Heart right ventricle (tissue), 16 donors: ENCODE measurements around the gene SSTR4. TPM values are rescaled to one million over a fixed set of nuclear protein-coding genes. Genes with fewer than 3 reads are reported as not detected.

Source experiments
- ATAC-seq, 8 donors: fragments of 200-7000 bp; cut with Tn5 transposase; one replicate each; pipeline ENCODE4 v1.9.1; 2020; ENCODE audit warnings: mild to moderate bottlenecking in 8 of 8, moderate library complexity in 8 of 8, moderate number of reproducible peaks in 1 of 8
- DNase-seq, 2 donors: peaks; one replicate each; pipeline ENCODE4 v3.0.0-alpha.2; 2020
- H3K27ac ChIP-seq, 10 donors: fragments of 200-600 bp; sonication (generic) in 2 of 10; one replicate each; pipeline versions ENCODE4 v1.5.0 to v1.8.0; 2020 to 2022; ENCODE audit warnings: mild to moderate bottlenecking in 3 of 10
- H3K27me3 ChIP-seq, 7 donors: fragments of 200-600 bp; one replicate each; pipeline ENCODE4 v1.8.0; 2021 to 2022; ENCODE audit warnings: mild to moderate bottlenecking in 2 of 7
- H3K36me3 ChIP-seq, 9 donors: fragments of 200-600 bp; sonication (generic) in 1 of 9; one replicate each; pipeline versions ENCODE4 v1.5.0 to v1.8.0; 2020 to 2022; ENCODE audit warnings: mild to moderate bottlenecking in 2 of 9
- H3K4me1 ChIP-seq, 9 donors: fragments of 200-600 bp; sonication (generic) in 1 of 9; one replicate each; pipeline versions ENCODE4 v1.5.0 to v1.8.0; 2020 to 2022; ENCODE audit warnings: mild to moderate bottlenecking in 4 of 9
- H3K4me3 ChIP-seq, 10 donors: fragments of 200-600 bp; sonication (generic) in 2 of 10; one replicate each; pipeline versions ENCODE4 v1.5.0 to v1.8.0; 2020 to 2022; ENCODE audit warnings: mild to moderate bottlenecking in 7 of 10, moderate library complexity in 2 of 10
- H3K9me3 ChIP-seq, 11 donors: fragments of 200-600 bp in 10 of 11; sonication (generic) in 2 of 11; one replicate each; pipeline versions ENCODE4 v1.5.0 to v1.8.0; 2013 to 2022; ENCODE audit warnings: mild to moderate bottlenecking in 2 of 11, control low read depth in 1 of 11, moderate library complexity in 1 of 11
- WGBS, 2 donors: extraction: QIAGEN DNeasy Blood & Tissue Kit; methylation state at CpG; one replicate each; pipeline ENCODE4 v1.1.7; 2013; ENCODE audit warnings: inconsistent platforms in 1 of 2; 5-methylcytosine and 5-hydroxymethylcytosine counted together
- intact Hi-C, 10 donors: fragments of 100-400 bp; cut with DNase I; formaldehyde crosslinking; loops; one replicate each; pipeline versions ENCODE4 v1.11.1 to v1.14.2; 2022
- polyA plus RNA-seq, 2 donors: library from polyadenylated mRNA; stranded (reverse); fragments of 200-250 nt; gene quantifications; one replicate each; pipeline ENCODE4 v1.2.3, GENCODE V29; 2013
- total RNA-seq, 10 donors: library from RNA; stranded (reverse); fragmentation: NEBNext Ultra II Directional in 3 of 10; extraction: Animal tissue kit (Norgen Biotek cat#: 25700) in 3 of 10; gene quantifications; one replicate each; pipeline versions ENCODE4 v1.2.1 to v1.2.4, GENCODE V29; 2021 to 2023
- TF ChIP-seq, protein P1 (sequence below), 9 donors: fragments of 200-600 bp; sonication (generic) in 2 of 9; IDR thresholded peaks; one replicate each; pipeline versions ENCODE4 v1.5.0 to v1.8.0; 2021 to 2022; ENCODE audit warnings: antibody characterized with exemption in 9 of 9, mild to moderate bottlenecking in 5 of 9, moderate library complexity in 1 of 9
- donor health status: Arrhythmogenic right ventricular cardiomyopathy.
- donor health status: ischemic (EF 13 %, LVEDD 7.1; RV severe dilation, severe dysfunction).
- donor health status: healthy with polysubstance abuse.
- donor health status: DM: no; HTN: yes; CAD: no.
- donor health status: DM: no; HTN: no; CAD: no.
- donor health status: ischemic (EF 25% LVEDD 6.9; RV normal size, moderate dysfunction).
- donor health status: ischemic (EF 25% LVEDD 5.7; RV mildly dilated, moderate dysfunction).
- donor health status: healthy.
- donor health status: DM: yes; HTN: yes; CAD: no.
- donor health status: Ischemic cardiomyopathy.
- donor health status: ischemic (EF 35%, LVEDD 5.7; RV mildly dilated, moderate dysfunction).
- donor health status: nonischemic (EF 11% LVEDD 7.7; RV severe dilation, severe dysfunction).
- donor health status: DM: yes; HTN: yes; CAD: no.
- donor health status: PGD.
- donor health status: ischemic (EF 29% LVEDD 5.4; RV normal size, mild dysfunction).
- donor health status: nonischemic (EF 23%, LVEDD 6.1; RV moderate dilation, normal function).

Gene SSTR4
- total and polyA plus RNA-seq, 12 donors: not detected

DNA sequence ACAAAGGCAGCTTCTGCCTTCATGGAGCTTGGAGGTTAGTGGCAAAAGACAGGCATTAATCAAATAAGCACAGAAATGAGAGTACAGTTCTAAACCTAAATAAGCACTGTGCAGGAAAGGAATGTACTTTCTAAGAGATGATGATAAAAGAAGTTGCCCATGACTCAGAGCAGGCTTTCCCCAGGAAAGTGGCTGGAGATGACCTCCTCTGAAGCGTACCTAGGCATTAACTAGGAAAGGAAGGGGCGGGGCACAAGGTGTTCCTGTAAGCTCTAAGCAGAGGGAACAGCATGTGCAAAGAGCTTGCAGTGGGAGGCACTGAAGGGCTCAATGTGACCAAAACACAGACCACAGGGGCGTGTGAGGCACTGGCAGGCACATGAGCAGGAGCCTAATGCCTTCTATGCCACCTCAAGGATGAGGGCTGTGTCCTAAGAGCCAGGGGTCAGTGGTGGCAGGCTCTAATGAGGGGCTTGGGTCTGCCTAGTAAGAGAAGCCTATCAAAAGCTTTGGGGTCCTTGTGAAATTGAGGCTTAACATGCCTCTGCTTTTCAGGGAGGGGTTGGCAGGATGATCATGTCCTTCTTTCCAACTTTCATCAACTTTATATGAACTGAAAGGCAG, 4.9 kb downstream of the SSTR4 start:
- TF ChIP-seq, protein P1, sequence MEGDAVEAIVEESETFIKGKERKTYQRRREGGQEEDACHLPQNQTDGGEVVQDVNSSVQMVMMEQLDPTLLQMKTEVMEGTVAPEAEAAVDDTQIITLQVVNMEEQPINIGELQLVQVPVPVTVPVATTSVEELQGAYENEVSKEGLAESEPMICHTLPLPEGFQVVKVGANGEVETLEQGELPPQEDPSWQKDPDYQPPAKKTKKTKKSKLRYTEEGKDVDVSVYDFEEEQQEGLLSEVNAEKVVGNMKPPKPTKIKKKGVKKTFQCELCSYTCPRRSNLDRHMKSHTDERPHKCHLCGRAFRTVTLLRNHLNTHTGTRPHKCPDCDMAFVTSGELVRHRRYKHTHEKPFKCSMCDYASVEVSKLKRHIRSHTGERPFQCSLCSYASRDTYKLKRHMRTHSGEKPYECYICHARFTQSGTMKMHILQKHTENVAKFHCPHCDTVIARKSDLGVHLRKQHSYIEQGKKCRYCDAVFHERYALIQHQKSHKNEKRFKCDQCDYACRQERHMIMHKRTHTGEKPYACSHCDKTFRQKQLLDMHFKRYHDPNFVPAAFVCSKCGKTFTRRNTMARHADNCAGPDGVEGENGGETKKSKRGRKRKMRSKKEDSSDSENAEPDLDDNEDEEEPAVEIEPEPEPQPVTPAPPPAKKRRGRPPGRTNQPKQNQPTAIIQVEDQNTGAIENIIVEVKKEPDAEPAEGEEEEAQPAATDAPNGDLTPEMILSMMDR (IDR thresholded peaks at IDR 0.05): no peak
- intact Hi-C loops: loop anchor here in 7 of 10 donors (5.0 to 10.0 kb wide), 5 partner anchors 58 to 348 kb away; no protein-coding TSS in a partner anchor
- no peak for DNase-seq
- no peak for ATAC-seq
- Histone ChIP-seq H3K4me3 (no peak overlapping the region), H3K27me3 (peaks cover 0 to 64% (median 46%) of the 10 kb centered on the region in 7 donors), H3K9me3 (no peaks in the 10 kb centered on the region), H3K27ac (no peak overlapping the region), H3K36me3 (no peaks in the 10 kb centered on the region), H3K4me1 (peaks cover 0 to 18% (median under 1%) of the 10 kb centered on the region in 9 donors)
- WGBS, 2 donors: 75 to 87% methylated on average over 3 of the region's 3 CpGs

DNA sequence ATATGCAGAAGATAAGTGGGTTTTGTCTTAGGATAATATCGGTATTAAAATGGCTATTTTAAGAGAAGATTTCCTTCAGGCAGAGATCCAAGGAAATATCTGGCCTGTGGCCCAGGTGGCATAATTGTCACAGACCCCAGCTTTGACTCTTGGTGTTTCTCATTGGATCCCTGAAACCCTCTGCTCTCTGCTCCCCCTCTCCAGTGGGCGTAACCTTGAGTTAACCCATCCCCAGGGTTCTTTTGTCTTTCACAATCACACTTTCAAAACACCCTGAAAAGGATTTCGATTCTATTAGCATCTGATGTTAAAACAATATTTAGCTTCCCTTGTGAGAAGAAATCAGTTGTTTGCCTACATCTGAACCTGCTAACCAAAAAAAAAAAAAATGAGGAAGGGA, 7.2 kb downstream of the SSTR4 start:
- TF ChIP-seq, protein P1 (IDR thresholded peaks at IDR 0.05): no peak
- no peak for ATAC-seq
- Histone ChIP-seq H3K4me3 (no peak overlapping the region), H3K4me1 (peaks cover 0 to 34% (median 23%) of the 10 kb centered on the region in 9 donors), H3K27me3 (peaks cover 0 to 62% (median 31%) of the 10 kb centered on the region in 7 donors), H3K9me3 (no peaks in the 10 kb centered on the region), H3K36me3 (no peaks in the 10 kb centered on the region), H3K27ac (no peak overlapping the region)
- no peak for DNase-seq
- WGBS, 2 donors: 50 to 52% methylated on average over 3 of the region's 3 CpGs
- intact Hi-C loops: loop anchor here in 6 of 10 donors (5.0 to 10.0 kb wide), 5 partner anchors 60 to 350 kb away; no protein-coding TSS in a partner anchor

DNA sequence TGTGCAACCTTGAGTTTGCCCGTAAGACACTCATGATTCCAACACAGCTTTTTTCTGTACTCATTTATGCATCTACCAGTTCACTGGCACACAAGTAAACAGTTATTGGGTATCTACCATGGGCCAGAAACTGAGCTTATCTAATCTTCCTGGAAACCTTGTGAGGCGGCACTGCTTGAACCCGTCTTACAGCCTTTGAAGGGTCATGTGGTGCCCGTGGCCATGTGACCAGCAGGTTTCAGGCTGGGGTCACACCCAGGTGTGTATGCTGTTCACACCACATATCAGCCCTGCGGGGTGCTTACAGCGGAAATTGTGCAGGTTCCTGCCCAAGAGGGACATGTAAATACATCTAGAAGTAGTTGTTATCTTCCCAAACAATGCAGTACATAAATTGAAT, 8.3 kb downstream of the SSTR4 start:
- WGBS, 2 donors: 86% methylated on average over 6 of the region's 6 CpGs
- Histone ChIP-seq H3K27me3 (peaks cover 0 to 66% (median 34%) of the 10 kb centered on the region in 7 donors), H3K4me1 (peaks cover 0 to 40% (median 34%) of the 10 kb centered on the region in 9 donors), H3K27ac (no peak overlapping the region), H3K4me3 (no peak overlapping the region), H3K9me3 (no peaks in the 10 kb centered on the region), H3K36me3 (no peaks in the 10 kb centered on the region)
- intact Hi-C loops: loop anchor here in 6 of 10 donors (5.0 to 10.0 kb wide), 5 partner anchors 61 to 351 kb away; no protein-coding TSS in a partner anchor
- no peak for ATAC-seq
- DNase-seq: no peak
- TF ChIP-seq, protein P1 (IDR thresholded peaks at IDR 0.05): no peak

DNA sequence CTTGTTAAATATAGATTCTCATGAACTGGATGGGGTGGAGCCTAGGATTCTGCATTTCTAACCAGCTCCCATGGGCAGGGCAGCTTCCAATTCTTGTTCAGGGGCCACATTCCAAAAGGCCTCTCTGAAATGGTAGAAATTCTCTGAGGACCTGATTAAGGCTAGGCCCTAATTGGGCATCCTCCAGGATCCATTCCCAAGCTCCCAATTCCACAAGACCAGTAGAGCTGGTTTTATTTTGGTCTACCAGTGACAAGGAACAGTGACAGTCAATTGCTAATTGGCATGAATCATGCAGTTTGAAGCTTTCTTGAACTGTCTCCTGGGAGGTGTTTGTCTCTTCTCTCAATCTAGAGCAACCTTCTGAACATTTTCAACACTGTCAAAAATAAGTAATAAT, 11.3 kb downstream of the SSTR4 start:
- DNase-seq (no peak), ATAC-seq (no peak)
- TF ChIP-seq, protein P1 (IDR thresholded peaks at IDR 0.05): no peak
- Histone ChIP-seq H3K4me1 (peaks cover 6 to 67% (median 61%) of the 10 kb centered on the region in 9 donors), H3K9me3 (no peaks in the 10 kb centered on the region), H3K27me3 (peaks cover 0 to 70% (median 28%) of the 10 kb centered on the region in 7 donors), H3K36me3 (no peaks in the 10 kb centered on the region), H3K4me3 (peak overlapping the region; percentile 62 to 82 (median 70)), H3K27ac (peak overlapping the region in 5 of 10 donors; percentile 18 to 94 (median 88))
- intact Hi-C loops: loop anchor here in 9 of 10 donors (2.0 to 10.0 kb wide), 10 partner anchors 182 to 354 kb away; partner anchors contain the start of gene NXT1 (in 1 of the 9)
